Activated effector memory CD4-positive, alpha-beta T cell treated with anti-CD3 and anti-CD28 coated beads, Interleukin-2, amount 50 U/mL, for 16 hours (primary cell): ENCODE data around the gene ORC2.
"Not testable (repeated sequence)": the region's sequence is repeated elsewhere in the genome, so short reads cannot be mapped to it uniquely, and the experiment has no call there.

Source experiments
- DNase-seq: peaks from one replicate; pipeline ENCODE4 v3.0.0-alpha.2; 2020

The ORC2 gene

GRCh38 chr2:200963124-200963917 is at the start of gene ORC2:
ORC2 (minus strand) TSS chr2:200963660; CDS start chr2:200958123, 5,537 bp downstream.
- DNase-seq, result peak; percentile 97

- no peak for DNase-seq
Measured at GRCh38 chr2:201008296-201008829, 44.9 kb upstream of the ORC2 start.

GRCh38 chr2:201007584-201007998 is 44.1 kb upstream of the ORC2 start:
- DNase-seq, result no peak

- DNase-seq, result no peak
Measured at GRCh38 chr2:201006704-201007103, 43.2 kb upstream of the ORC2 start.

- DNase-seq, result no peak
Measured at GRCh38 chr2:201004370-201004769, 40.9 kb upstream of the ORC2 start.

GRCh38 chr2:200993097-200993496 is 29.6 kb upstream of the ORC2 start:
- DNase-seq, result no peak

- no peak for DNase-seq
Measured at GRCh38 chr2:200987137-200987536, 23.7 kb upstream of the ORC2 start.

GRCh38 chr2:200985799-200986198 is 22.3 kb upstream of the ORC2 start:
- no peak for DNase-seq

GRCh38 chr2:200976710-200977109 is 13.2 kb upstream of the ORC2 start:
- no peak for DNase-seq

- DNase-seq, result no peak
Measured at GRCh38 chr2:200975672-200976071, 12.2 kb upstream of the ORC2 start.

- DNase-seq, result not testable (repeated sequence)
Measured at GRCh38 chr2:200970057-200970456, 6.6 kb upstream of the ORC2 start.

GRCh38 chr2:200968735-200969134 is 5.3 kb upstream of the ORC2 start:
- DNase-seq, result no peak

- no peak for DNase-seq
Measured at GRCh38 chr2:200968162-200968561, 4.7 kb upstream of the ORC2 start.

- DNase-seq, result no peak
Measured at GRCh38 chr2:200966770-200967169, 3.3 kb upstream of the ORC2 start.

GRCh38 chr2:200964498-200964897 is 1.0 kb upstream of the ORC2 start:
- DNase-seq, result no peak

GRCh38 chr2:200963918-200964252 is 425 bp upstream of the ORC2 start:
- DNase-seq, result not testable (repeated sequence)

GRCh38 chr2:200962811-200963123 is 693 bp downstream of the ORC2 start:
- DNase-seq, result no peak

- DNase-seq, result no peak
Measured at GRCh38 chr2:200961674-200962073, 1.8 kb downstream of the ORC2 start.

- no peak for DNase-seq
Measured at GRCh38 chr2:200950378-200950777, 13.1 kb downstream of the ORC2 start.

- DNase-seq, result no peak
Measured at GRCh38 chr2:200945395-200945729, 18.1 kb downstream of the ORC2 start.

- DNase-seq, result peak; percentile 80
Measured at GRCh38 chr2:200944467-200945394, 18.7 kb downstream of the ORC2 start.

- no peak for DNase-seq
Measured at GRCh38 chr2:200943527-200944105, 19.8 kb downstream of the ORC2 start.

GRCh38 chr2:200939832-200940231 is 23.6 kb downstream of the ORC2 start:
- no peak for DNase-seq
